PC-9 (cell line): Measurements from ENCODE around the gene H19. TPM values are rescaled to one million over a fixed set of nuclear protein-coding genes. Genes with fewer than 3 reads are reported as not detected.
A peak's percentile ranks its signal among the peaks of the same experiment; 100 is the strongest.

Experiments used
- BruUV-seq: library from RNA; stranded (reverse); fragments of 400-500 nt; replicated peaks from 2 replicates; lab custom pipeline; 2021; lab: Mats Ljungman, UMichigan
- CTCF ChIA-PET: fragments of 300-600 bp; sonication (Branson Sonifier 250); formaldehyde crosslinking; loops from one replicate; lab custom pipeline; 2022; ENCODE audit warnings: antibody characterized with exemption; lab: Charles Lee
- POLR2A ChIA-PET: fragments of 300-600 bp; sonication (Branson Sonifier 250); formaldehyde crosslinking; loops from one replicate; lab custom pipeline; 2022; ENCODE audit warnings: antibody characterized with exemption; ENCODE audit not compliant: unreplicated experiment; lab: Charles Lee
- DNase-seq, 2 experiments: peaks; one replicate each; pipeline versions ENCODE4 v3.0.0 to v3.0.0-alpha.2; 2015 to 2022; ENCODE audit warnings: mixed read lengths in 1 of 2
- H2AFZ ChIP-seq: fragments of 200-600 bp; sonication (generic); 2 replicates; pipeline ENCODE4 v1.8.1; 2017; ENCODE audit warnings: antibody characterized with exemption
- H3F3A ChIP-seq: fragments of 200-600 bp; sonication (generic); 2 replicates; pipeline ENCODE4 v1.8.1; 2017; ENCODE audit warnings: antibody characterized with exemption, mild to moderate bottlenecking, low read depth; ENCODE audit not compliant: insufficient read depth
- H3K27ac ChIP-seq: fragments of 200-600 bp; sonication (generic); 2 replicates; pipeline ENCODE4 v1.6.1; 2016; ENCODE audit warnings: mixed run types
- H3K27me3 ChIP-seq: fragments of 200-600 bp; sonication (generic); 2 replicates; pipeline ENCODE4 v1.6.1; 2016; ENCODE audit warnings: low read depth, mixed run types; ENCODE audit not compliant: insufficient read depth
- H3K36me3 ChIP-seq: fragments of 200-600 bp; sonication (generic); 2 replicates; pipeline ENCODE4 v1.6.1; 2016; ENCODE audit warnings: low read depth, mixed run types
- H3K4me1 ChIP-seq: fragments of 200-600 bp; sonication (generic); replicated peaks from 2 replicates; pipeline ENCODE4 v1.6.1; 2016; ENCODE audit warnings: mixed run types; ENCODE audit not compliant: insufficient read depth
- H3K4me2 ChIP-seq: fragments of 200-600 bp; sonication (generic); 2 replicates; pipeline ENCODE4 v1.6.1; 2017; ENCODE audit warnings: mixed run types
- H3K4me3 ChIP-seq: fragments of 200-600 bp; sonication (generic); 2 replicates; pipeline ENCODE4 v1.6.1; 2016; ENCODE audit warnings: mixed run types
- H3K79me2 ChIP-seq: fragments of 200-600 bp; sonication (generic); 2 replicates; pipeline ENCODE4 v1.6.1; 2017; ENCODE audit warnings: low read depth, mixed run types
- H3K9me2 ChIP-seq: fragments of 200-600 bp; sonication (generic); 2 replicates; pipeline ENCODE4 v1.8.1; 2017; ENCODE audit warnings: mild to moderate bottlenecking; ENCODE audit not compliant: insufficient read depth
- H3K9me3 ChIP-seq: fragments of 200-600 bp; sonication (generic); 2 replicates; pipeline ENCODE4 v1.8.1; 2016; ENCODE audit warnings: low read depth; ENCODE audit not compliant: insufficient read depth
- H4K20me1 ChIP-seq: fragments of 200-600 bp; sonication (generic); 2 replicates; pipeline ENCODE4 v1.8.1; 2017; ENCODE audit not compliant: insufficient read depth
- CTCF ChIP-seq: fragments of 200-600 bp; sonication (generic); conservative IDR thresholded peaks from 2 replicates; pipeline ENCODE4 v1.6.1; 2017; ENCODE audit warnings: mixed run types, antibody characterized with exemption, mild to moderate bottlenecking, moderate library complexity
- EZH2 ChIP-seq: fragments of 200-600 bp; sonication (generic); IDR thresholded peaks from 2 replicates; pipeline ENCODE4 v1.8.0; 2017; ENCODE audit warnings: antibody characterized with exemption, low read depth
- intact Hi-C: fragments of 100-400 bp; cut with micrococcal nuclease; formaldehyde crosslinking; loops from one replicate; pipeline ENCODE4 v1.10.0; 2022; ENCODE audit not compliant: unreplicated experiment
- total RNA-seq: library from RNA; stranded (reverse); gene quantifications from 2 replicates; pipeline ENCODE4 v1.2.3, GENCODE V29; 2021

The H19 gene
- total RNA-seq, 1 experiment from 2014 or later: 0.26 TPM

- intact Hi-C loops: no loop called here
- H3K4me3 ChIP-seq: no peak overlapping the region
- H3K36me3 ChIP-seq: no peaks in the 10 kb centered on the region
- TF ChIP-seq EZH2 (no peak), CTCF (no peak)
- no peaks in the 10 kb centered on the region for H3K9me2 ChIP-seq
- BruUV-seq: no TSS peak
- H3K27me3 ChIP-seq: no peaks in the 10 kb centered on the region
- H3K79me2 ChIP-seq: no peaks in the 10 kb centered on the region
- no peaks in the 10 kb centered on the region for H3F3A ChIP-seq
- H3K4me2 ChIP-seq: no peak overlapping the region
- CTCF ChIA-PET: interaction anchor here (0.6 kb wide), 1 partner anchor 335 kb away, joined by 5 read pairs; no protein-coding TSS in a partner anchor
- H3K27ac ChIP-seq: no peak overlapping the region
- H3K4me1 ChIP-seq: no peaks in the 10 kb centered on the region
- POLR2A ChIA-PET: interaction anchor here (0.6 to 0.9 kb wide), 2 partner anchors 18 to 1142 kb away, joined by 4 to 6 read pairs; no protein-coding TSS in a partner anchor
- no peaks in the 10 kb centered on the region for H3K9me3 ChIP-seq
- DNase-seq: no peak
- no peak overlapping the region for H2AFZ ChIP-seq
- H4K20me1 ChIP-seq: no peaks in the 10 kb centered on the region
These were observed 10.6 kb downstream of the H19 start for GRCh38 chr11:1987024-1987423.

DNA sequence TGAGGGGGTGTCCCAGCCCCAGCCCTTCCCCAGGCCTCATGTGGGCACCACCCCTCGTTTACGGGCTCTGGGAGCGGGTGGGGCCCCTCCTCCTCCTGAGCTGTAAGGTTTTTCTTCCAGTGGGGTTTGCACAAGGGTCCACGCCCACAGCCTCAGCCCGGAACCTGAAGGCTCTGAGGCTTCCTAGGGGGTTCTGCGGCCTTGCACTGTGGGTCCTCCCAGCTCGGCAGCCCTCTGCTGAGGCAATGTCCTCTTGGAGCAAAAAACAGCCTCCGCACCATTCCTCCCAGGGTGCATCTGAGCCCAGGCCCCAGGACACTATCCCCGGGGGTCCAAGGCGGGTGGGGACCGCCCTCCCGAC, 14.1 kb downstream of the H19 start:
- Histone ChIP-seq H3K4me3 (no peak overlapping the region), H3K9me3 (no peaks in the 10 kb centered on the region), H4K20me1 (no peaks in the 10 kb centered on the region), H3K27me3 (no peaks in the 10 kb centered on the region), H2AFZ (no peak overlapping the region), H3K4me2 (no peak overlapping the region), H3K27ac (no peak overlapping the region), H3K36me3 (no peaks in the 10 kb centered on the region), H3K4me1 (no peaks in the 10 kb centered on the region), H3K79me2 (no peaks in the 10 kb centered on the region), H3F3A (no peaks in the 10 kb centered on the region), H3K9me2 (no peaks in the 10 kb centered on the region)
- POLR2A ChIA-PET: no interaction called here
- TF ChIP-seq CTCF (no peak), EZH2 (no peak)
- DNase-seq: peak in 1 of 2 experiments; percentile 1
- BruUV-seq: no TSS peak
- CTCF ChIA-PET: no interaction called here
- intact Hi-C loops: no loop called here

- BruUV-seq: no TSS peak
- Histone ChIP-seq H3K4me1 (no peaks in the 10 kb centered on the region), H3F3A (no peaks in the 10 kb centered on the region), H3K9me2 (no peaks in the 10 kb centered on the region), H3K36me3 (no peaks in the 10 kb centered on the region), H3K27ac (no peak overlapping the region), H3K4me3 (no peak overlapping the region), H4K20me1 (no peaks in the 10 kb centered on the region), H3K79me2 (no peaks in the 10 kb centered on the region), H3K4me2 (no peak overlapping the region), H3K27me3 (no peaks in the 10 kb centered on the region), H3K9me3 (no peaks in the 10 kb centered on the region), H2AFZ (no peak overlapping the region)
- ChIA-PET POLR2A (no interaction called here), CTCF (no interaction called here)
- TF ChIP-seq CTCF (no peak), EZH2 (no peak)
- intact Hi-C loops: no loop called here
- DNase-seq: no peak
These were observed 14.6 kb downstream of the H19 start for GRCh38 chr11:1982873-1983600.
